Esophagus muscularis mucosa (tissue), 4 donors: ENCODE measurements around the gene SLC25A47. TPM values are rescaled to one million over a fixed set of nuclear protein-coding genes. Genes with fewer than 3 reads are reported as not detected.

ENCODE experiments used
- DNase-seq: peaks from one replicate; pipeline ENCODE4 v3.0.0-alpha.2; 2017; ENCODE audit errors: extremely low spot score
- H3K27ac ChIP-seq, 4 donors: fragments of 200-600 bp; sonication (generic); replicated peaks in 1 of 4; 1 replicate in 3 of 4; 2 replicates in 1 of 4; pipeline ENCODE4 v1.5.1; 2016 to 2019; ENCODE audit warnings: mild to moderate bottlenecking in 1 of 4
- H3K27me3 ChIP-seq, 4 donors: fragments of 200-600 bp; sonication (generic); one replicate each; pipeline versions ENCODE4 v1.5.1 to v1.6.0; 2016 to 2019
- H3K36me3 ChIP-seq, 4 donors: fragments of 200-600 bp; sonication (generic); one replicate each; pipeline ENCODE4 v1.5.1; 2016 to 2019
- H3K4me1 ChIP-seq, 4 donors: fragments of 200-600 bp; sonication (generic); one replicate each; pipeline ENCODE4 v1.5.1; 2016 to 2019
- H3K4me3 ChIP-seq, 4 donors: fragments of 200-600 bp; sonication (generic); 1 replicate in 2 of 4; 2 replicates in 2 of 4; pipeline ENCODE4 v1.5.1; 2016 to 2019; ENCODE audit warnings: mild to moderate bottlenecking in 4 of 4, moderate library complexity in 1 of 4
- H3K9me3 ChIP-seq, 4 donors: fragments of 200-600 bp; sonication (generic); 1 replicate in 3 of 4; 2 replicates in 1 of 4; pipeline ENCODE4 v1.5.1; 2016 to 2019
- CTCF ChIP-seq, 3 experiments: fragments of 200-600 bp in 2 of 3; fragments of 450-650 bp in 1 of 3; sonication (generic) in 2 of 3; IDR thresholded peaks; one replicate each; pipeline ENCODE4 v1.5.1; 2017 to 2019; ENCODE audit warnings: antibody characterized with exemption in 3 of 3, mild to moderate bottlenecking in 2 of 3, moderate library complexity in 1 of 3
- EP300 ChIP-seq: sonication (generic); formaldehyde crosslinking; IDR thresholded peaks from one replicate; pipeline ENCODE4 v1.6.1; 2017; ENCODE audit warnings: antibody characterized with exemption
- POLR2A ChIP-seq: fragments of 450-650 bp; IDR thresholded peaks from one replicate; pipeline ENCODE4 v1.6.1; 2017; ENCODE audit warnings: antibody characterized with exemption, moderate library complexity, mild to moderate bottlenecking, low read depth
- POLR2AphosphoS5 ChIP-seq, 2 donors: sonication (generic); formaldehyde crosslinking; IDR thresholded peaks; one replicate each; pipeline ENCODE4 v1.6.1; 2017; ENCODE audit warnings: antibody characterized with exemption in 2 of 2
- WGBS: methylation state at CpG from one replicate; pipeline ENCODE4 v1.1.5; 2018; 5-methylcytosine and 5-hydroxymethylcytosine counted together
- intact Hi-C: fragments of 100-400 bp; cut with DNase I; formaldehyde crosslinking; loops from one replicate; pipeline ENCODE4 v1.15.1; 2023
- total RNA-seq, 4 donors: library from RNA; depleted of rRNA; stranded (reverse); fragments of >200 nt; gene quantifications; one replicate each; pipeline versions ENCODE4 v1.1.0 to v1.2.1, GENCODE V29; 2016

The SLC25A47 gene
- total RNA-seq, 4 donors from 2014 or later = not detected

GRCh38 chr14:100350276-100350926, 27.3 kb downstream of the SLC25A47 start:
- H3K9me3 ChIP-seq = no peaks in the 10 kb centered on the region
- H3K36me3 ChIP-seq = peaks cover 46 to 99% (median 92%) of the 10 kb centered on the region in 4 donors
- H3K27ac ChIP-seq = no peak overlapping the region
- H3K27me3 ChIP-seq = no peaks in the 10 kb centered on the region
- WGBS = 90% methylated on average over 11 of the region's 11 CpGs
- no peak for DNase-seq
- H3K4me1 ChIP-seq = no peaks in the 10 kb centered on the region
- intact Hi-C loops = no loop called here
- TF ChIP-seq POLR2A (no peak), EP300 (no peak), CTCF (IDR thresholded peaks at IDR 0.05) (no peak), POLR2AphosphoS5 (IDR thresholded peaks at IDR 0.05) (no peak)
- H3K4me3 ChIP-seq = no peak overlapping the region

GRCh38 chr14:100350986-100351385, 27.8 kb downstream of the SLC25A47 start:
- Histone ChIP-seq H3K27me3 (no peaks in the 10 kb centered on the region), H3K4me1 (no peaks in the 10 kb centered on the region), H3K36me3 (peaks cover 47 to 99% (median 93%) of the 10 kb centered on the region in 4 donors), H3K27ac (no peak overlapping the region), H3K4me3 (no peak overlapping the region), H3K9me3 (no peaks in the 10 kb centered on the region)
- TF ChIP-seq POLR2A (no peak), EP300 (no peak), CTCF (IDR thresholded peaks at IDR 0.05) (no peak)
- DNase-seq = no peak
- WGBS = 91% methylated on average over 5 of the region's 5 CpGs
- intact Hi-C loops = no loop called here

- 91% methylated on average over 2 of the region's 2 CpGs for WGBS
- DNase-seq = no peak
- Histone ChIP-seq H3K9me3 (no peaks in the 10 kb centered on the region), H3K4me3 (no peak overlapping the region), H3K4me1 (peaks cover 4 to 21% (median 20%) of the 10 kb centered on the region in 4 donors), H3K36me3 (peaks cover 26 to 86% (median 58%) of the 10 kb centered on the region in 4 donors), H3K27me3 (no peaks in the 10 kb centered on the region), H3K27ac (no peak overlapping the region)
- TF ChIP-seq POLR2AphosphoS5 (IDR thresholded peaks at IDR 0.05) = no peak
- TF ChIP-seq EP300 = no peak
- no peak for TF ChIP-seq POLR2A
- intact Hi-C loops = no loop called here
Measured at GRCh38 chr14:100358396-100358795, 35.3 kb downstream of the SLC25A47 start.

- DNase-seq = no peak
- Histone ChIP-seq H3K4me1 (peaks cover 6 to 27% (median 27%) of the 10 kb centered on the region in 4 donors), H3K36me3 (peaks cover 21 to 86% (median 54%) of the 10 kb centered on the region in 4 donors), H3K4me3 (no peak overlapping the region), H3K9me3 (no peaks in the 10 kb centered on the region), H3K27me3 (no peaks in the 10 kb centered on the region), H3K27ac (no peak overlapping the region)
- intact Hi-C loops = no loop called here
- no peak for TF ChIP-seq POLR2AphosphoS5 (IDR thresholded peaks at IDR 0.05)
- no peak for TF ChIP-seq EP300
- no peak for TF ChIP-seq POLR2A
- TF ChIP-seq CTCF (IDR thresholded peaks at IDR 0.05) = no peak
- WGBS = 94% methylated on average over 2 of the region's 2 CpGs
Measured at GRCh38 chr14:100359111-100359510, 36.0 kb downstream of the SLC25A47 start.

- WGBS = 81% methylated on average over 4 of the region's 4 CpGs
- Histone ChIP-seq H3K4me3 (no peak overlapping the region), H3K27ac (peak overlapping the region in 1 of 4 donors; percentile 7), H3K9me3 (no peaks in the 10 kb centered on the region), H3K4me1 (peaks cover 6 to 32% (median 28%) of the 10 kb centered on the region in 4 donors), H3K27me3 (no peaks in the 10 kb centered on the region), H3K36me3 (peaks cover 18 to 86% (median 48%) of the 10 kb centered on the region in 4 donors)
- DNase-seq = no peak
- intact Hi-C loops = no loop called here
- no peak for TF ChIP-seq EP300
Measured at GRCh38 chr14:100359881-100360280, 36.7 kb downstream of the SLC25A47 start.

- Histone ChIP-seq H3K27ac (peak overlapping the region; percentile 3 to 60 (median 20)), H3K27me3 (no peaks in the 10 kb centered on the region), H3K4me3 (no peak overlapping the region), H3K4me1 (peaks cover 6 to 32% (median 28%) of the 10 kb centered on the region in 4 donors), H3K9me3 (no peaks in the 10 kb centered on the region), H3K36me3 (peaks cover 10 to 92% (median 47%) of the 10 kb centered on the region in 4 donors)
- TF ChIP-seq POLR2A (no peak), POLR2AphosphoS5 (IDR thresholded peaks at IDR 0.05) (no peak), CTCF (IDR thresholded peaks at IDR 0.05) (no peak), EP300 (no peak)
- intact Hi-C loops = no loop called here
- 89% methylated on average over 5 of the region's 5 CpGs for WGBS
- no peak for DNase-seq
Measured at GRCh38 chr14:100361626-100362025, 38.5 kb downstream of the SLC25A47 start.
